Measurements from ENCODE around the gene CH25H.

The CH25H gene

DNA sequence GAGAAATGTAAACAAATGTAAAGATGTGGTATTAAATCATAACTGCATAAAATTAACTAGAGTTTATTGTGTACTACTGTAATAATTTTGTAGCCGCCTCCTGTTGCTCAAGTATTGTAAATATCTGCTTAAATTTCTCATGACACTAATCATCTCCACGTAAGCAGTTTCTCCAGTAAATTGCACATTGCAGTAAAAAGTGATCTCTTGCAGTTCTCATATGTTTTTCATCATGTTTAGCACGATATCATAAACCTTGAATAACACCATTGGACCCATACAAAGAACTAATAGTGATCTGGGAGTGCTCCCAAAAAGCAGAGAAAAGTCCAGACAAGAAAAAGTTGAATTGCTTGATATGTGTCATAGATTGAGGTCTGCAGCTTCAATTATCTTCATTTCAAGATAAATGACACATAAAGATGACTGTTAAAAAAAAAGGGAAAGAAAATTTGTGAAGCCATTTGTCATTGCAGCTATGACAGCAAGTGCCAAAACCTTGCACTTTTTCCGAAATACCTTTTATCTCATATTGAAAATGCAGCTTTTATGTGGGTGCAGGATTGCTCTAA is 29.2 kb upstream of the CH25H start:
- no peaks in the 10 kb centered on the region for H3K9me3 ChIP-seq
- TF ChIP-seq, protein P1, sequence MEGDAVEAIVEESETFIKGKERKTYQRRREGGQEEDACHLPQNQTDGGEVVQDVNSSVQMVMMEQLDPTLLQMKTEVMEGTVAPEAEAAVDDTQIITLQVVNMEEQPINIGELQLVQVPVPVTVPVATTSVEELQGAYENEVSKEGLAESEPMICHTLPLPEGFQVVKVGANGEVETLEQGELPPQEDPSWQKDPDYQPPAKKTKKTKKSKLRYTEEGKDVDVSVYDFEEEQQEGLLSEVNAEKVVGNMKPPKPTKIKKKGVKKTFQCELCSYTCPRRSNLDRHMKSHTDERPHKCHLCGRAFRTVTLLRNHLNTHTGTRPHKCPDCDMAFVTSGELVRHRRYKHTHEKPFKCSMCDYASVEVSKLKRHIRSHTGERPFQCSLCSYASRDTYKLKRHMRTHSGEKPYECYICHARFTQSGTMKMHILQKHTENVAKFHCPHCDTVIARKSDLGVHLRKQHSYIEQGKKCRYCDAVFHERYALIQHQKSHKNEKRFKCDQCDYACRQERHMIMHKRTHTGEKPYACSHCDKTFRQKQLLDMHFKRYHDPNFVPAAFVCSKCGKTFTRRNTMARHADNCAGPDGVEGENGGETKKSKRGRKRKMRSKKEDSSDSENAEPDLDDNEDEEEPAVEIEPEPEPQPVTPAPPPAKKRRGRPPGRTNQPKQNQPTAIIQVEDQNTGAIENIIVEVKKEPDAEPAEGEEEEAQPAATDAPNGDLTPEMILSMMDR (IDR thresholded peaks at IDR 0.05; ENCODE audit: low read depth, low read length): no peak
- no peaks in the 10 kb centered on the region for H3K27me3 ChIP-seq
- no peak overlapping the region for H3K4me3 ChIP-seq (ENCODE audit: low read depth, low read length)
- H3K36me3 ChIP-seq: no peaks in the 10 kb centered on the region
- DNase-seq: no peak
- no peaks in the 10 kb centered on the region for H3K4me1 ChIP-seq

DNA sequence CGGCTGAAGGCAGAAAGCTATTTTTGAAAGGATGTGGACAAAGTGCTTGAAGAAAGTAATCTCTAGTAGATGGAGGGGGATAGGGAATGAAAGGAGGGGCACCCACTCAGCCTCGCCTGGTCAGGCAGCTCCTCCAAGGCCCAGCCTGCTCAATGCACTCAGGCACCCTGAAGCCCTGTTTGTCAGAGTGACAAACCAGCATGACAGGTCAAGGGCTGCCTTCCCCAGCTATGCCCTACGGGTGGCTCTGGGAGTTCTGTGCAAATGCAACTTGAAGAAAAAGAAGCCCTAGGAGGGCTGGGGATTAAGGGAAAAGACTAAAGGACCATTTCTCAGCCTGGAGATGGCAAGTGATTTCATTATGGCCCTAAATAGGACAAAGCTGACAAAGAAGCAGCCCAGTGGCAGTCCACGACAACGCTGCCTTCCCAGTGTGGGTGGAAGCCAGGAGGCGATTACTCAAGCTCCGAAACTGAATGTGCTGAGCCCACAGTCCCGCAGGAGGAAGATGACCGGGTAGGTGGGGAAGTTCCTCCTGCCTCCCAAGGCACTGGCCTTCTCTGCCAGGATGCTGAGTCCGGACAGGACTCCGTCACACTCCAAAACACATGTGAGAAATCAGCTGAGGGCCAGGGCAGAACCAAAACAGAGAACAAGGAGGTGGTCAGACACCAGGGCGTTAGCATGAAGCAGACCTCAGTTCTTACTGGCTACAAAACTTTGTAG is 28.1 kb upstream of the CH25H start:
- no peaks in the 10 kb centered on the region for H3K4me1 ChIP-seq
- no peak overlapping the region for H3K4me3 ChIP-seq (ENCODE audit: low read depth, low read length)
- TF ChIP-seq, protein P1 (IDR thresholded peaks at IDR 0.05; ENCODE audit: low read depth, low read length): no peak
- no peaks in the 10 kb centered on the region for H3K9me3 ChIP-seq
- H3K36me3 ChIP-seq: no peaks in the 10 kb centered on the region
- H3K27me3 ChIP-seq: no peaks in the 10 kb centered on the region
- no peak for DNase-seq

DNA sequence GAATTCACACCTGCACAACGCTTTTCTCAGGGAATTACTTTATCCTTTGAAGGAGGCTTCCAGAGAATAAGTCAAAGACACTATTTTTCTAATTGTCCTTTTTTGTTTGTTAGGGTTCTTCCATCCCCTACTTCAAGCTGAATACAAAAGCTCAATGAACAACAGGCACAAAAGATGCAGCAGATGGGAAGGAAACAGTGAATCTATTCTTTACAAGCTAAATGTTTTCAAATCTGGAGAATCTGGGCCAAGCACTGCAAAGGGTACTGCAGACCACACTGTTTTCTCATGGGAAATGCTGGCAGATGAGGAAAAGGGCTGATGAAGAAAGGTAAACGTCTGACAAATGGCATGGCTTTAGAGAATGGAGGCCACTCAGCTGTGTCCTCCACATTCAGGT is 25.9 kb upstream of the CH25H start:
- H3K36me3 ChIP-seq: no peaks in the 10 kb centered on the region
- H3K9me3 ChIP-seq: no peaks in the 10 kb centered on the region
- H3K4me1 ChIP-seq: no peaks in the 10 kb centered on the region
- H3K27me3 ChIP-seq: no peaks in the 10 kb centered on the region
- TF ChIP-seq, protein P1 (IDR thresholded peaks at IDR 0.05; ENCODE audit: low read depth, low read length): no peak
- H3K4me3 ChIP-seq (ENCODE audit: low read depth, low read length): no peak overlapping the region
- DNase-seq: no peak

DNA sequence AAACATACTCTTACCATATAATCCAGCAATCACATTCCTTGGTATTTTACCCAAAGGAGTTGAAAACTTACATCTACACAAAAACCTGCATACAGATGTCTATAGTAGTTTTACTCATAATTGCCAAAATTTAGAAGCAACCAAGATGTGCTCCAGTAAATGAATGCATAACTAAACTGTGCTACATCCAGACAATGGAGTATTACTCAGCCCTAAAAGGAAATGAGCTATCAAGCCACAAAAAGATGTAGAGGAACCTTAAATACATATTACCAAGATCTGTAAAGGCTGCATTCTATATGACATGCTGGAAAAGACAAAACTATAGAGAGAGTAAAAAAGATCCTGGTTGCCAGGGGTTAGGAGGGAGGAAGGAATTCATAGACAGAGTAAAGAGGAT is 21.8 kb upstream of the CH25H start:
- no peak for DNase-seq
- TF ChIP-seq, protein P1 (IDR thresholded peaks at IDR 0.05; ENCODE audit: low read depth, low read length): no peak
- H3K27me3 ChIP-seq: no peaks in the 10 kb centered on the region
- H3K4me1 ChIP-seq: no peaks in the 10 kb centered on the region
- no peak overlapping the region for H3K4me3 ChIP-seq (ENCODE audit: low read depth, low read length)
- H3K9me3 ChIP-seq: no peaks in the 10 kb centered on the region
- no peaks in the 10 kb centered on the region for H3K36me3 ChIP-seq

DNA sequence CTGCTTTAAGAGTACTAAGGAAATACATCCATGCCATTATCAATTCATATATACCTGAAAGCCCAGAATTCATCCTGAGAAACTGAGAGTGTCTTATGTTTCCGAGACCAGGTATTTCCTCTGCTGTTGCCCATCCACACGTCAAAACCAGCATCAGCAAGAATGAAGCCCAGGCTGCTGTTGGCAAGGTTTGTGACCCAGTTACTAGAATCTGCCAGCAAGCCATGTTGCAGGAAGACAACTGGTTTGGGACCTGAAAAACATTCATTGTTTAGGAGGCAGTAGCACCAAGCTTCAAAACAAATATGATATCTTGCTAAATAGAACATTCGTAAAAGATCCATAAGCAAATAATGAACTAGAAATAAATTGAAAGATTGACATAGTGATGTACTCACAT is 21.0 kb upstream of the CH25H start:
- H3K9me3 ChIP-seq: no peaks in the 10 kb centered on the region
- no peaks in the 10 kb centered on the region for H3K27me3 ChIP-seq
- no peak overlapping the region for H3K4me3 ChIP-seq (ENCODE audit: low read depth, low read length)
- TF ChIP-seq, protein P1 (IDR thresholded peaks at IDR 0.05; ENCODE audit: low read depth, low read length): no peak
- no peak for DNase-seq
- no peaks in the 10 kb centered on the region for H3K36me3 ChIP-seq
- no peaks in the 10 kb centered on the region for H3K4me1 ChIP-seq

DNA sequence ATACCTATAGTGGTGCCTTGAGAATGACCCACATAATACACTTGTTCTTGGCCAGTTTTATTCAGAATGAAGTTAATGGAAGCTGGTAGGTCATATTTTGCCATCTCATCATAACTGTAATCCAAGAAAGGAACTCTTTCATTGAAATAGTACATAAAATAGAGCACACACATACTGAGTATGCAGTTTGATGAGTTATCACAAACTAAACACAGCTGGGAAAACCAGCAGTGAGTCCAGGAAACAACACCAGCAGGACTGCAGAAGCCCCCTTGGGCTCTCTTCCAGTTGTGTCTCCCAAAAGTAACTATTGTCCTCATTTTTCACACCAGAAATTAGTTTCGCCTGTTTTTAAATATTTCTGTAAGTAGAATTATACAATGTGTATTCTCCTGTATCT is 19.8 kb upstream of the CH25H start:
- TF ChIP-seq, protein P1 (IDR thresholded peaks at IDR 0.05; ENCODE audit: low read depth, low read length): no peak
- no peaks in the 10 kb centered on the region for H3K9me3 ChIP-seq
- H3K36me3 ChIP-seq: no peaks in the 10 kb centered on the region
- no peak overlapping the region for H3K4me3 ChIP-seq (ENCODE audit: low read depth, low read length)
- DNase-seq: no peak
- H3K27me3 ChIP-seq: no peaks in the 10 kb centered on the region
- no peaks in the 10 kb centered on the region for H3K4me1 ChIP-seq
